Choroid plexus epithelial cell (primary cell): ENCODE results near the gene PHF21B.
"Not testable (repeated sequence)": the region's sequence is repeated elsewhere in the genome, so short reads cannot be mapped to it uniquely, and the experiment has no call there.

Source experiments
- DNase-seq: peaks from one replicate; pipeline ENCODE4 v3.0.0-alpha.2; 2010; ENCODE audit warnings: low read depth
- H3K4me3 ChIP-seq: 2 replicates; pipeline ENCODE4 v1.5.1; 2011; ENCODE audit warnings: low read depth, mild to moderate bottlenecking, control low read depth, low read length, moderate library complexity
- TF ChIP-seq, protein P1 (sequence below): conservative IDR thresholded peaks from 2 replicates; pipeline ENCODE4 v1.5.1; 2011; ENCODE audit warnings: low read depth, mild to moderate bottlenecking, control low read depth, inconsistent platforms, low read length, moderate library complexity

PHF21B gene

DNA sequence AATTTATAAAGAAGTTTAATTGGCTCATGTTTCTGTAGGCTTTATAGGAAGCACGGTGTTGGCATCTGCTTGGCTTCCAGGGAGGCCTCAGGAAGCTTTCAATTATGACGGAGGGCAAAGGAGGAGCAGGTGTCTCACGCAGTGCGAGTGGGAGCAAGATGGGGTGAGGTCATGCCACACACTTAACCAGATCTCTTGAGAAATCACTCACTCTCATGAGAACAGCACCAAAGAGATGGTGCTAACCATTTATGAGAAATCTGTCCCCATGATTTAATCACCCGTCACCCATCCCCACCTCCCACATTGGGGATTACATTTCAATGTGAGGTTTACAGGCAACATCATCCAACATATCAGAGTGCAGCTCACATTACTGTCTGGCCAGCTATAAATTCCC, 153.9 kb downstream of the PHF21B start:
- no peak overlapping the region for H3K4me3 ChIP-seq
- TF ChIP-seq, protein P1, sequence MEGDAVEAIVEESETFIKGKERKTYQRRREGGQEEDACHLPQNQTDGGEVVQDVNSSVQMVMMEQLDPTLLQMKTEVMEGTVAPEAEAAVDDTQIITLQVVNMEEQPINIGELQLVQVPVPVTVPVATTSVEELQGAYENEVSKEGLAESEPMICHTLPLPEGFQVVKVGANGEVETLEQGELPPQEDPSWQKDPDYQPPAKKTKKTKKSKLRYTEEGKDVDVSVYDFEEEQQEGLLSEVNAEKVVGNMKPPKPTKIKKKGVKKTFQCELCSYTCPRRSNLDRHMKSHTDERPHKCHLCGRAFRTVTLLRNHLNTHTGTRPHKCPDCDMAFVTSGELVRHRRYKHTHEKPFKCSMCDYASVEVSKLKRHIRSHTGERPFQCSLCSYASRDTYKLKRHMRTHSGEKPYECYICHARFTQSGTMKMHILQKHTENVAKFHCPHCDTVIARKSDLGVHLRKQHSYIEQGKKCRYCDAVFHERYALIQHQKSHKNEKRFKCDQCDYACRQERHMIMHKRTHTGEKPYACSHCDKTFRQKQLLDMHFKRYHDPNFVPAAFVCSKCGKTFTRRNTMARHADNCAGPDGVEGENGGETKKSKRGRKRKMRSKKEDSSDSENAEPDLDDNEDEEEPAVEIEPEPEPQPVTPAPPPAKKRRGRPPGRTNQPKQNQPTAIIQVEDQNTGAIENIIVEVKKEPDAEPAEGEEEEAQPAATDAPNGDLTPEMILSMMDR = no peak
- no peak for DNase-seq

DNA sequence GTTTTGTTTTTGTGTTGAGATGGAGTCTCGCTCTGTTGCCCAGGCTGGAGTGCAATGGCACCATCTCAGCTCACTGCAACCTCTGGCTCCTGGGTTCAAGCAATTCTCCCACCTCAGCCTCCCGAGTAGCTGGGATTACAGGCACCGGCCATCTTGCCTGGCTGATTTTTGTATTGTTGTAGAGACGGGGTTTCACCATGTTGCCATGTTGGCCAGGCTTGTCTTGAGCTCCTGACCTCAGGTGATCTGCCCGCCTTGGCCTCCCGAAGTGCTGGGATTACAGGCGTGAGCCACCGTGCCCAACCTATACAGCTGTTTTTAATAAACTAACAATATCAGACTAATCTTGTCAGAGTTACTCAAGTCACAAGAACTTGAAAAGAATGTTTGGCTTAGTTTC, 155.2 kb downstream of the PHF21B start:
- not testable (repeated sequence) for DNase-seq, H3K4me3 ChIP-seq

DNA sequence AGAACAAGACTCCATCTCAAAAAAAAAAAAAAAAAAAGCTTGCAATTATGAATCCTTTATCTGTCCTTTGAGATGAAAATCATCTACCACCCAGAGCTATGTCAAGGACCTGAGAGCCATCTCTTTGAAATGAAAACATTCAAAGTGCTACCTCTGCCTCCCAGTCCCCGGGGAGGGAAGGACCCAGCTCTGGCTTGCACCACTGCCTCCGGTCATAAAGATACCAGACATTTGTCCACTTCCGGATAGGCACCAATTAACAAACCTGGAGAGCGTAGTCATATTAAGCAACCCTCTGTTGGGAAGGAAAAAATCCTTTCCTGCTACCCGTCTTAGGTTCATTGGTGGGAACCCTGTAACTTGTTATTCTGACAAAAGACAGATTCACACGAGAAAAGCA, 158.9 kb downstream of the PHF21B start:
- TF ChIP-seq, protein P1 = no peak
- no peak for DNase-seq

DNA sequence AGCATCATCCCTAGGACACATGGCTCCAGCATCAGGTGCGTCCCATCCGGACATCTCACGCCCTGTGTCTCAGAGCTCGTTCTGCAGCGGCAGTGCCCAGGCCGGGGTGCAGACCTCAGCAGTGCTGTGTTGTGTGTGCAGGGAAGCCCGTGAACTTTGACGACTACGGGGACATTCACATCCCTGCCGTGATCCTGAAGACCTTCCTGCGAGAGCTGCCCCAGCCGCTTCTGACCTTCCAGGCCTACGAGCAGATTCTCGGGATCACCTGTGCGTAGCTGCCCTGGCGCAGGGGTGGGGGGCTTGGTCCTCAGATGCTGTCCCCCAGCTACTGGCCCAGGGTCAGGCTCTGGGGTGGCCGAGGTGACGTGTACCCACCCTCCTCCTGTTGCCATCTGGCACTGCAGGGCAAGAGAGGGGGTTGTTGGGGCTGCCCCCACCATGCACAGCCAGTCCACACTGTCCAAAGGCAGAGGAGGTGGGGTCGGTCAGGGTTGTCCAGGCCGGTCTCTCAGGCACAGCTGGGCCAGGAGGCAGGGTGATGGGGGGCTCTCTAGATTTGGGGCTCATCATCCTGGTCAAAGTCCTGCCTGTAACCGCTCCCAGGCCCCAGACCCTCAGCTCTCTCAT, 160.9 kb downstream of the PHF21B start:
- TF ChIP-seq, protein P1 = no peak

More for the DNA sequence above, 158.9 kb downstream of the PHF21B start:
- H3K4me3 ChIP-seq = no peak overlapping the region

DNA sequence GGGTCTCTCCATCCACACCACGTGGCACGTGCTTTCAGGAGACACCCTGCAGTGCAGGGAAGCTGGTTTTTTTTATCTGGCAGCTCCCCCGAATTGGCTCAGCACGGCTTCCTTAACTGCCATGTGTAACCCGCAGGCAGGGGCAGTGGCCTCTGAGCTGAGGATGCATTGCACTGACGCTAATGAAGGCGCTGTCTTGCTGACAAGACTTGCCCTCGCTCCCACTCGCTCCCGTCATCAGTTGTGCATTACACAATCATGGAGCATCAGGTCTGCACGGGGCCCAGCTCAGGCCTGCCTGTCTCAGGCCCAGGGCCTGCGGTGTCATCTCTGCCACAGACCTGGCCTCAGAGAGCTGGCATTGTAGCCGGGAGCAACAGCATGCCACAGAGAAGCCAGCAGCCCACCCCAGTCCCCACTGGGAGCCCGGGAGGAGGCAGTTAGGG, 161.5 kb downstream of the PHF21B start:
- TF ChIP-seq, protein P1 = no peak
- H3K4me3 ChIP-seq = no peak overlapping the region
- no peak for DNase-seq

More for the DNA sequence above, 160.9 kb downstream of the PHF21B start:
- H3K4me3 ChIP-seq = no peak overlapping the region
- no peak for DNase-seq

DNA sequence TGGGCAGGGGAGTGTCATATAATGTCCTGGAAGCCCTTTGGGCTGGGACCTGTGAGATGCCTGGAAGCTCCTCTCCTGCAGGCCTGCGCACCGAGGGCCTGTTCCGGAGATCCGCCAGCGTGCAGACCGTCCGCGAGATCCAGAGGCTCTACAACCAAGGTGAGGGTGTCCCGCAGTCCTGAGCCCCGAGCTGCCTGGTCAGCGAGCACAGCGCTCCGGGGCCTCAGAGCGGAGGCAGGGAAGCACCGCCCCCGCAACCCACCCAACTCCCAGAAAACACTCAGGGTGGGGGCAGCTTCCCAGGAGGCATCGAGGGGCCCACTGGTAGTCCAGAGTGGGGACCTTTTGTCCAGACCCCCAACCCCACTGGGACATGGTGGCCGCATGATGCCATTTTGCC, 161.9 kb downstream of the PHF21B start:
- DNase-seq = no peak
- no peak overlapping the region for H3K4me3 ChIP-seq
- TF ChIP-seq, protein P1 = no peak

DNA sequence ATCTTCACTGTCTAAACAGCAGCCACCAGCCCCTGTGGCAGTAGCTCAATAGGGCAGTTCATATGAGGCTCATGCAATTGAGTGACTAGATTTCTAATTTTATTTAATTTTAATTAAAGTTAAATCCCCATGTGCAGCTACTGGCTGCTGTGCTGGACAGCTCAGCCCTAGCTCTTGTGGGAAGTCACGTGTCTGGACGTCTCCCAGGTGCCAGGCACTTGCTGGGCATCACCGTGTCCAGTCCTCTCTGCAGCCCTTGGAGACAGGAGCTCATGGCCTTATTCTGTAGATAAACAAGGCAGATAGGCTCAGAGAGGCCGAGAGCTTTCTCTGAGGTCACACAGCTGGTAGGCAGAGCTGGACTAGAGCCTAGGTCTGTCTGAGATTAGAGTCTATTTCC, 162.4 kb downstream of the PHF21B start:
- no peak overlapping the region for H3K4me3 ChIP-seq
- TF ChIP-seq, protein P1 = no peak
- DNase-seq = no peak
